Measurements from ENCODE around the gene KIF16B.

Gene KIF16B

GRCh38 chr20:16327606-16328005 lies 245.6 kb downstream of the KIF16B start:
- no peak for DNase-seq

- DNase-seq: no peak
Observed at GRCh38 chr20:16321291-16321690, 252.0 kb downstream of the KIF16B start.

GRCh38 chr20:16317445-16318362 lies 255.5 kb downstream of the KIF16B start:
- DNase-seq: no peak

GRCh38 chr20:16316513-16316912 lies 256.7 kb downstream of the KIF16B start:
- DNase-seq: no peak

- DNase-seq: no peak
Observed at GRCh38 chr20:16314748-16315159, 258.5 kb downstream of the KIF16B start.

- DNase-seq: no peak
Observed at GRCh38 chr20:16314320-16314719, 258.9 kb downstream of the KIF16B start.

- DNase-seq: no peak
Observed at GRCh38 chr20:16313917-16314316, 259.3 kb downstream of the KIF16B start.

- DNase-seq: no peak
Observed at GRCh38 chr20:16312998-16313397, 260.2 kb downstream of the KIF16B start.

- DNase-seq: no peak
Observed at GRCh38 chr20:16311756-16312155, 261.5 kb downstream of the KIF16B start.

GRCh38 chr20:16308754-16309153 lies 264.5 kb downstream of the KIF16B start:
- no peak for DNase-seq

- DNase-seq: no peak
Observed at GRCh38 chr20:16302818-16303217, 270.4 kb downstream of the KIF16B start.

GRCh38 chr20:16301986-16302385 lies 271.3 kb downstream of the KIF16B start:
- DNase-seq: no peak

- no peak for DNase-seq
Observed at GRCh38 chr20:16299897-16300296, 273.4 kb downstream of the KIF16B start.

GRCh38 chr20:16296931-16297330 lies 276.3 kb downstream of the KIF16B start:
- DNase-seq: no peak

- no peak for DNase-seq
Observed at GRCh38 chr20:16295534-16295933, 277.7 kb downstream of the KIF16B start.

GRCh38 chr20:16293590-16293989 lies 279.7 kb downstream of the KIF16B start:
- no peak for DNase-seq

- no peak for DNase-seq
Observed at GRCh38 chr20:16292226-16292880, 280.9 kb downstream of the KIF16B start.

- DNase-seq: no peak
Observed at GRCh38 chr20:16290358-16290757, 282.9 kb downstream of the KIF16B start.

GRCh38 chr20:16287776-16288175 lies 285.5 kb downstream of the KIF16B start:
- DNase-seq: no peak

- no peak for DNase-seq
Observed at GRCh38 chr20:16286601-16287000, 286.6 kb downstream of the KIF16B start.

- DNase-seq: no peak
Observed at GRCh38 chr20:16284385-16285100, 288.7 kb downstream of the KIF16B start.

GRCh38 chr20:16283978-16284377 lies 289.3 kb downstream of the KIF16B start:
- DNase-seq: no peak

- no peak for DNase-seq
Observed at GRCh38 chr20:16283307-16283706, 289.9 kb downstream of the KIF16B start.

- DNase-seq: no peak
Observed at GRCh38 chr20:16280219-16280618, 293.0 kb downstream of the KIF16B start.
